Kasumi-1 (cell line): ENCODE data around the gene CHST12.
"Not testable (repeated sequence)": the region's sequence is repeated elsewhere in the genome, so short reads cannot be mapped to it uniquely, and the experiment has no call there.

Source experiments
- DNase-seq, 2 experiments: peaks; one replicate each; lab custom pipeline; 2025; lab: John Stamatoyannopoulos, UW

Gene CHST12

GRCh38 chr7:2435146-2435545 lies 31.7 kb downstream of the CHST12 start:
- no peak for DNase-seq

- DNase-seq, result no peak
Observed at GRCh38 chr7:2436341-2437104, 33.1 kb downstream of the CHST12 start.

GRCh38 chr7:2437136-2437535 lies 33.7 kb downstream of the CHST12 start:
- no peak for DNase-seq

- DNase-seq, result no peak
Observed at GRCh38 chr7:2437537-2438148, 34.2 kb downstream of the CHST12 start.

DNA sequence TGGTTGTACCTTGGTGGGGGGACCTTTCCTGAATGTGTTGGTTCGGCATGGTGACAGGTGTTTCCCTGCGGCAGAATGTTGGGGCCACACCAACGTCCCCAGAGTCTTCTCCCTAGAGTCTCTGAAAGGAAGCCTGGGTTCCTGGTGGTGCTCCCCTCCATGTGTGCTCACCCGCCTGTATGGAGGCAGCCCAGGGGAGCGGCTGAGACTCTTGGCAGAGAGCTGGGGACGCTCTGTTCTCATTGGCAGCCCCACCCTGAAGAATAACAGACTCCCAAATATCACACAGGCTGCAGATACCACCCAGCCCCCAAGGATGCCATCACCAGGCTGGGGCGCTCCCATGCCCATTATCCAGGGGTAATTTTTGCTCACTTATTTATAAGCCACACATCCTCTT lies 34.8 kb downstream of the CHST12 start:
- no peak for DNase-seq

- no peak for DNase-seq
Observed at GRCh38 chr7:2438775-2439174, 35.4 kb downstream of the CHST12 start.

DNA sequence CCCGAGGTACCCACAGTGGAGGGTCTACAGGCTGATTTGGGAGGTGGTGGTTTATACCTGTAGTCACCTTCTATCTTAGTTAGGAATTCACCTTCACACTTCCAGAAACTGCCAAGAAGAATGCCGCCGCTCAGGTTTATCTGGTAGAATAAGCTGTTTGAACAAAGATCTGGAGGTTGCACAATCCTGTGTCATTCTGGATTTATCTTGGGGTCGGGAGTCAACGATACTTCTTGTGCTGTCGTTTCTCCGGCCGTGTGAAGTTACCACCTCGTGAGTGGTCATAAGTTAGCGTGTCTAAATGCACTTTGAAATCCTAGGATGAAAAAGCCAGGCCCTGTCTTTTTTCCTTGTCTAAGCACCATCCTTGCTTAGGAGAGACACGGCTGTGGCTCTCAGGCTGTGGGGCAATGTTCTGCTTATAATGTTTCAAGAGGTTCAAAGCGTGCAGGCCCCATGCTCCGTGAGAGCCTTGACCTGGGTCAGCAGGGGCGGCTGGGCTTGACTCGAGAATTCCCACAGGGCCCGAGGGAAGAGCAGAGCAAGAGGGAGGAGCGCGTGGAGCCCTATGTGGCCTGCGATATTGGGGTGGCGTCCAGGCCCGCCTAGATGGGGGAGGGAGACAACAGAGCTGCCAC lies 37.3 kb downstream of the CHST12 start:
- no peak for DNase-seq

DNA sequence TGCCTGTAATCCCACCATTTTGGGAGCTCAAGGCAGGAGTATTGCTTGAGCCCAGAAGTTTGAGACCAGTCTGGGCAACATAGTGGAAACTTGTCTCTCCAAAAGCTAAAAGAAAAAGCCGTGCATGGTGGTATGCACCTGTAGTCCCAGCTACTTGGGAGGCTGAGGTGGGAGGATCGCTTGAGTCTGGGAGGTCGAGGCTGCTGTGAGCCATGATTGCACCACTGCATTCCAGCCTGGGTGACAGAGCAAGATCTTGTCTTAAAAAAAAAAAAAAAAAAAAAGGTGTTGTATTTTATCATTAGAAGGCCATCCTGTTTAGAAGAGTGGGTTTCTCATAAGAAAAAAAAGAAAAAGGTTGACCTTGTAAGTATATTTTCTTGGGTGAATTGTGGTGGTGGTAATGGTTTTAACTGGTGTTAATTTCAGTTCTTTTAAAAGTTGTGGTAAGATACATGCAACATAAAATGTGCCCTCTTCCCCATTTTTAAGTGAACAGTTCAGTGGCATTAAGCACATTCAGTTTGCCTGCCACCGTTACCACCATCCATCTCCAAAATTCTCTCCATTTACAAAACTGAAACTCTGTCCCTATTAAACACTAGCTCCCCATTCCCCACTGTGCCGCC lies 38.1 kb downstream of the CHST12 start:
- no peak for DNase-seq

GRCh38 chr7:2443491-2443890 lies 40.1 kb downstream of the CHST12 start:
- no peak for DNase-seq

GRCh38 chr7:2444476-2444875 lies 41.1 kb downstream of the CHST12 start:
- DNase-seq, result no peak

DNA sequence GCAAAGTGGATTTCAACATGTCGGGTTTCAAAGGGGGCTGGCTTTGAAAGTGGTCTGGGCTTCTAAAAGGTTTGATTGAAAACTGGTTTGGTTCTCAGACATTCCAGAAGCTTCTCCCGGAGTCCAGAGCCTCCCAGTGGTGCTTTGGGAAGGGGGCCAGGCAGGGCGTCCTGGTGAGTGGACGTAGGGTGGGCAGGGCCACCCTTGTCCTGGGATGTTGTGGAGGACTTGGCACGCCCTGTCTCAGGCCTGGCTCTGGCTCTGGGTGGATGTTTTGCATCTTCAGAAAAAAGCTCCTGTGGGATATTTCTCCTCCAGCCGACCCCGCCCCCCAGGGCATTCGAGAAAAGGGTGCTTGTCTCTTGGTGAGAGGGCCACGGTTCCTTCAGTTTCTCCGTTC lies 41.6 kb downstream of the CHST12 start:
- no peak for DNase-seq

GRCh38 chr7:2445898-2446555 lies 42.6 kb downstream of the CHST12 start:
- no peak for DNase-seq

DNA sequence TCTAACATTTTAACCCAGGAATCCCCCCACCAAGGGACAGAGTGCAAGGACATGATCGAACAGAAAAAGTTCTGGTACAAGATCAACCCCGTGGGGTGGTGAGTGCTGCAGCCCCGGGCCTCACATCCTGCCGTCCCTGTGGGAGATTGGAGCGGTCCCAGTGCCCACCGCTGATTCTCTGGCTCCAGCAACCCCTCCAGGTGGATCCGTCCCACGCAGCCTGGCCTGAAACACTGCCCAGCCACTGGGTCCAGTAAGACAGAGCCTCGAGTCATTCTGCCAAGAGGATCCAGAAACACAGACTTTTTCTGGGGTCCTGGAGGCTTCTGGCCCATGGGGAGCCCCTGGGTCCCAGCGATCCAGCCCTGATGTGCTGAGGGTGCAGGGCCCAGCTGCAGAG lies 43.3 kb downstream of the CHST12 start:
- no peak for DNase-seq

DNA sequence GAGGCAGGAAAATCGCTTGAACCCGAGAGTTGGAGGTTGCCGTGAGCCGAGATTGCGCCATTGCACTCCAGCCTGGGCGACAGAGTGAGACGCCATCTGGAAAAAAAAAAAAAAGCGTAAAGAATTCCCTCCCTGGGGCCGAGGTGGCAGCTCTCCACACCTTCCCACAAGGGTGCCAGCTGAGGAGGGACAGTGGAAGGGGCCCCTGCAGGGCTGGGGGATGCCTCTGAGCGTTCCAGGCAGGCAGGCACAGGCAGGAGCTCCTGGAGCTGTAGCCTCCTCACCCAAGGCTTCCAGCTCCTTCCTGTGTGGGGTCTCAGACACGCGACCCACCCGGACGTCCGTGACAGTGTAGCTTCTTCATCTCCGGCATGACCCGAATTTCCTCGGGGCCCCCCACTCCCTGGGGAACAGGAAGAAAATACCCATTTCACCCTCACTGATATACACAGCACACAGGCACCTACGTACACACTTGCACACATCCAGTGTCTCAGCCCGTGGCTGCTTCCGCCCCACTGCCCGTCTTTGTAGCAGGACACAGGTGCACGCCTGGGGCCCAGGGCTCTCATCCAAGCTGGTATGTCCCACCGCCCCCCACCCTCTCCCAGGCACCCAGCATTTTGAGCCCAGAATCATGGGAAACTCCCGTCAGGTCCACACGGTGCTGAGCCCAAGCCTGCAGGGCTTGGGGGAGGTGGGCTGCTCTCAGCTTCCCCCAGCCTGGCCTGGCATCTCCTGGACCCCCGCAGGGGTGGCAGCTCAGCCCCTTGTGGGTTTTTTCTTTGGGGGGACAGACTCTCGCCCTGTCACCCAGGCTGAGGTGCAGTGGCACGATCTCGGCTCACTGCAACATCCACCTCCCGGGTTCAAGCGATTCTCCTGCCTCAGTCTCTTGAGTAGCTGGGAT lies 47.0 kb downstream of the CHST12 start:
- DNase-seq, result no peak

DNA sequence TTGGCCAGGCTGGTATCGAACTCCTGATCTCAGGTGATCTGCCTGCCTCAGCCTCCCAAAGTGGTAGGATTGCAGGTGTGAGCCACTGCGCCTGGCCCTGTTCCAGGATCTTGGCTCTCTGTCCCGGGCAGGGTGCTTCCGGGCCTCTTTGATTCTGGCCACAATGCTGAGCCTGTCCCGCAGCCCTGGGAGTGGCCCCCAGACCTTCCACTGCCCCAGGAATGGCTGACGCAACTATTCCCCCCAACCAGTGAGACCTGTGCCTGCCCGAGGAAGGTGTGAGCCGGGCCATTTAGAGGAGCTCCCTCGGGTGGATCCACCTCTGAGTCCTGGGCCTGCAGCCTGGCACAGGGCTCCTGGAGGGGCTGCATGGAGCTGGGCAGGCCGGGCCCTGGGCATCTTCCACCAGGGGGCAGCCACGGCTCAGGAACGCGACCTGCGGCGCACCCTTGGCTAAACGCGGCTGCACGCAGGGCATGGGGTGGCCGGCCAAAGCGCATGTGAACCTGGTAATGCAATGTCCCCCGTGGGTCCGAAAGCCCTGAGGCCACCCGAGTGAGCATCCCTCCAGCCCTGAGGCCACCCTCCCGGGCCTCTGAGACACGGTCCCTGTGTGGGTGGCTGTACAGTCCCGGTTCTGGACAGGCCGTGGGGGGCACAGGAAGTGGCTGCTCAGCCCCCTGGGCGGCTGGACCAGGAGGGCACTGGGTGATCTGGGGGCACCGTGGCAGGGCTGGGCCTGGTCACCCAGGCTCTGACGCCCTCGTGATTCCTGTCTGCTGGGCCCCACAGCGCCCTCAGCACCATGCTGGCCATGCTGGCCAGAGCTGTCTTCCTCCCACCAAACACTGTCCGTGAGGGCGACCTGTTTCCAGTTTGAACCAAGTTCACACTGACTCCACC lies 48.0 kb downstream of the CHST12 start:
- peak; percentile 8 to 19 for DNase-seq

DNA sequence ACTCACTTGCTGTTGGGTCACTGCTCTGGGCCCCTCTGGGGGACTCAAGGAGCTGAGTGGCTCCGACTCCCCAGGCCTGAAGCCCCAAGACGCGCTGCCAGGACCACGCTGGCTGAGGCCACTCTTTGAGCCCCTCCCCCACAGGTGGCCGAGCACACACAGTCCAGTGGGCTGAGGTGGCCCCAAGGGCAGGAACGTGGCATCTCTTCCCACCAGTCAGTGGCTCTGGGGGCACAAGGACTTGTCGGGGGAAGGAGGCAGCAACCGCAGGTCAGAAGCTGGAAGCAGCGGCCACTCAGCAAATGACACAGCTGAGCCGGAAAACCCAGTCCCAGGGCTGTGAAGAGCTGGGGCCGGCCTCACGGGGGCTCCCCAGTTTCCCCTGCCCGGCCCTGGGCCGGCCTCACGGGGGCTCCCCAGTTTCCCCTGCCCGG lies 48.7 kb downstream of the CHST12 start:
- peak in 1 of 2 experiments; percentile 7 for DNase-seq

GRCh38 chr7:2452643-2453270 lies 49.3 kb downstream of the CHST12 start:
- no peak for DNase-seq

DNA sequence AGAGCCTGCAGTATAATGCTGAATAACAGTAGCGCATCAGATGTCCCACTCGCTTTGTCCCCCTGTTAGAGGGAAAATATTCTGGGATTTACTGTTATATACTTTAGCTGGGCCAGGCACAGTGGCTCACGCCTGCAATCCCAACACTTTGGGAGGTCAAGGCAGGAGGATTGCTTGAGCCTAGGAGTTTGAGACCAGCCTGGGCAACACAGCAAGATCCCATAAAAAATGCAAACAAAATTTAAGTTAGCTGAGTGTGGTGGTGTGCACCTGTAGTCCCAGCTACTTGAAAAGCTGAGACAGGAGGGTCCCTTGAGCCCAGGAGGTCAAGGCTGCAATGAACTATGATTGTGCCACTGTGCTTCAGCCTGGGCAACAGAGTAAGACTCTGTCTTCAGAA lies 50.4 kb downstream of the CHST12 start:
- not testable (repeated sequence) for DNase-seq

- no peak for DNase-seq
Observed at GRCh38 chr7:2459674-2460073, 56.3 kb downstream of the CHST12 start.

- no peak for DNase-seq
Observed at GRCh38 chr7:2460188-2460587, 56.8 kb downstream of the CHST12 start.
